Liver (tissue), 9 donors: ENCODE data around the gene RACGAP1. TPM values are rescaled to one million over a fixed set of nuclear protein-coding genes. Genes with fewer than 3 reads are reported as not detected.
A peak's percentile ranks its signal among the peaks of the same experiment; 100 is the strongest.

ENCODE experiments used
- DNase-seq: peaks from one replicate; pipeline ENCODE4 v3.0.0-alpha.2; 2017; ENCODE audit warnings: low spot score
- H3K27ac ChIP-seq, 2 donors: one replicate each; pipeline ENCODE4 v1.7.0; 2013; ENCODE audit warnings: inconsistent platforms in 2 of 2, low read length in 2 of 2, control low read depth in 1 of 2, low read depth in 1 of 2, mild to moderate bottlenecking in 1 of 2
- H3K27me3 ChIP-seq, 4 donors: one replicate each; pipeline versions ENCODE4 v1.6.1 to v1.7.0; 2013; ENCODE audit warnings: low read length in 3 of 4, inconsistent platforms in 1 of 4, mild to moderate bottlenecking in 1 of 4, moderate library complexity in 1 of 4; ENCODE audit not compliant: control insufficient read depth in 4 of 4, insufficient read depth in 4 of 4
- H3K36me3 ChIP-seq, 4 donors: one replicate each; pipeline versions ENCODE4 v1.6.1 to v1.7.0; 2013; ENCODE audit warnings: low read length in 3 of 4, mild to moderate bottlenecking in 3 of 4, low read depth in 1 of 4, moderate library complexity in 1 of 4; ENCODE audit not compliant: control insufficient read depth in 4 of 4, insufficient read depth in 3 of 4
- H3K4me1 ChIP-seq, 4 donors: one replicate each; pipeline versions ENCODE4 v1.6.1 to v1.7.0; 2013; ENCODE audit warnings: low read length in 3 of 4, mild to moderate bottlenecking in 3 of 4, moderate library complexity in 1 of 4; ENCODE audit not compliant: control insufficient read depth in 4 of 4, insufficient read depth in 4 of 4
- H3K4me3 ChIP-seq, 3 donors: one replicate each; pipeline versions ENCODE4 v1.6.1 to v1.7.0; 2013; ENCODE audit warnings: low read length in 3 of 3, control low read depth in 1 of 3, low read depth in 1 of 3, mild to moderate bottlenecking in 1 of 3
- H3K9ac ChIP-seq, 2 donors: one replicate each; pipeline ENCODE4 v1.7.0; 2013; ENCODE audit warnings: low read length in 2 of 2, mild to moderate bottlenecking in 2 of 2, moderate library complexity in 2 of 2, control low read depth in 1 of 2, low read depth in 1 of 2
- H3K9me3 ChIP-seq, 4 donors: one replicate each; pipeline versions ENCODE4 v1.6.1 to v1.7.0; 2013; ENCODE audit warnings: low read length in 3 of 4; ENCODE audit not compliant: control insufficient read depth in 4 of 4
- EGR1 ChIP-seq, 2 donors: IDR thresholded peaks; 2 replicates each; pipeline ENCODE4 v1.6.1; 2016 to 2018; ENCODE audit warnings: antibody characterized with exemption in 2 of 2, low read depth in 2 of 2
- FOXA1 ChIP-seq: IDR thresholded peaks from 2 replicates; pipeline ENCODE4 v1.6.1; 2016; ENCODE audit warnings: antibody characterized with exemption
- FOXA2 ChIP-seq: IDR thresholded peaks from 2 replicates; pipeline ENCODE4 v1.6.1; 2016; ENCODE audit warnings: antibody characterized with exemption
- GABPA ChIP-seq, 2 donors: IDR thresholded peaks in 1 of 2; conservative IDR thresholded peaks in 1 of 2; 2 replicates each; pipeline ENCODE4 v1.6.1; 2016; ENCODE audit warnings: antibody characterized with exemption in 2 of 2, mild to moderate bottlenecking in 1 of 2, moderate library complexity in 1 of 2
- HNF4A ChIP-seq, 2 donors: conservative IDR thresholded peaks; 2 replicates each; pipeline ENCODE4 v1.6.1; 2016; ENCODE audit warnings: antibody characterized with exemption in 2 of 2, mild to moderate bottlenecking in 2 of 2
- HNF4G ChIP-seq: IDR thresholded peaks from 2 replicates; pipeline ENCODE4 v1.6.1; 2016; ENCODE audit warnings: antibody characterized with exemption
- JUND ChIP-seq, 2 donors: IDR thresholded peaks; 2 replicates each; pipeline ENCODE4 v1.6.1; 2016; ENCODE audit warnings: antibody characterized with exemption in 2 of 2
- NR2F2 ChIP-seq: IDR thresholded peaks from 2 replicates; pipeline ENCODE4 v1.6.1; 2016; ENCODE audit warnings: antibody characterized with exemption
- RXRA ChIP-seq, 2 donors: IDR thresholded peaks; 2 replicates each; pipeline ENCODE4 v1.6.1; 2017 to 2018; ENCODE audit warnings: antibody characterized with exemption in 2 of 2, mild to moderate bottlenecking in 1 of 2
- SP1 ChIP-seq: IDR thresholded peaks from 2 replicates; pipeline ENCODE4 v1.6.1; 2018; ENCODE audit warnings: antibody characterized with exemption, mild to moderate bottlenecking
- TAF1 ChIP-seq: conservative IDR thresholded peaks from 2 replicates; pipeline ENCODE4 v1.6.1; 2016; ENCODE audit warnings: antibody characterized with exemption, mild to moderate bottlenecking
- WGBS: extraction: QIAGEN DNeasy Blood & Tissue Kit; methylation state at CpG from one replicate; pipeline ENCODE4 v1.1.7; 2013; 5-methylcytosine and 5-hydroxymethylcytosine counted together
- polyA plus RNA-seq, 2 donors: library from polyadenylated mRNA; stranded (reverse) in 1 of 2; unstranded in 1 of 2; fragments of 200-250 nt in 1 of 2; fragments of >200 nt in 1 of 2; fragmentation: Nextera tagmentation in 1 of 2; extraction: Ambion mirVana in 1 of 2; gene quantifications; one replicate each; pipeline versions ENCODE4 v1.2.1 to v1.2.3, GENCODE V29; 2013 to 2015
- total RNA-seq, 2 donors: library from RNA; depleted of rRNA; stranded (reverse); fragments of >200 nt; gene quantifications; one replicate each; pipeline ENCODE4 v1.2.3, GENCODE V29; 2014
- TF ChIP-seq, protein P1 (sequence below): IDR thresholded peaks from 2 replicates; pipeline ENCODE4 v1.6.1; 2016; ENCODE audit warnings: antibody characterized with exemption
- TF ChIP-seq, protein P2 (sequence below): fragments of 150-350 bp; IDR thresholded peaks from 2 replicates; pipeline ENCODE4 v1.5.1; 2017; ENCODE audit warnings: improper control_type of control experiment, low read depth, low read length; ENCODE audit not compliant: missing input control
- TF ChIP-seq, protein P3 (sequence below): IDR thresholded peaks from 2 replicates; pipeline ENCODE4 v1.6.1; 2016; ENCODE audit warnings: antibody characterized with exemption, mild to moderate bottlenecking
- TF ChIP-seq, protein P4 (sequence below): IDR thresholded peaks from 2 replicates; pipeline ENCODE4 v1.6.1; 2016; ENCODE audit warnings: antibody characterized with exemption
- donor health status: healthy.
- donor health status: healthy.
- donor health status: healthy.
- donor health status: healthy.
- donor health status: healthy.

RACGAP1 gene
- total and polyA plus RNA-seq, 4 donors = 1.0 to 38.3 (median 2.9) TPM

DNA sequence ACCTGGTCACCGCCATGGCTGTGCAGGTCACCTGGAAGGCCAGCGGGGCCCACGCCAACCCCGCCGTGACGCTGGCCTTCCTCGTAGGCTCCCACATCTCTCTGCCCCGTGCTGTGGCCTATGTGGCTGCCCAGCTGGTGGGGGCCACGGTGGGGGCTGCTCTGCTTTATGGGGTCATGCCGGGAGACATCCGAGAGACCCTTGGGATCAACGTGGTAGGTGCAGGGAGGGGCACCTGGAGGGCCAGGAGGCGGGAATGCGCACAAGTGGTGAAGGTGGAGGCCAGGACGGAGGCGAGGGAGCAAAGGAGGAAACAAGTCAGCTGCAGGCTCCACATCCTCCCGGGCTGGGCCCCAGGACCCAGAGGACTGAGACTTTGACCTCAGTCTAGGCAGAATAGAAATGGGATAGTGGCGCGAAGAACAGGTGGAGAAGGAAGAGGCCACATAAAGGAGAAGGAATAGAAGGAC lies 51.9 kb downstream of the RACGAP1 start:
- Histone ChIP-seq H3K9me3 (no peaks in the 10 kb centered on the region), H3K9ac (no peak overlapping the region), H3K4me3 (no peak overlapping the region), H3K36me3 (no peaks in the 10 kb centered on the region), H3K27me3 (no peaks in the 10 kb centered on the region), H3K27ac (no peak overlapping the region), H3K4me1 (peaks cover 3 to 25% (median 12%) of the 10 kb centered on the region in 4 donors)
- 71% methylated on average over 19 of the region's 19 CpGs for WGBS
- no peak for DNase-seq
- TF ChIP-seq RXRA (IDR thresholded peaks at IDR 0.05) = peak in 1 of 2 donors; percentile 9
- TF ChIP-seq HNF4G = no peak

DNA sequence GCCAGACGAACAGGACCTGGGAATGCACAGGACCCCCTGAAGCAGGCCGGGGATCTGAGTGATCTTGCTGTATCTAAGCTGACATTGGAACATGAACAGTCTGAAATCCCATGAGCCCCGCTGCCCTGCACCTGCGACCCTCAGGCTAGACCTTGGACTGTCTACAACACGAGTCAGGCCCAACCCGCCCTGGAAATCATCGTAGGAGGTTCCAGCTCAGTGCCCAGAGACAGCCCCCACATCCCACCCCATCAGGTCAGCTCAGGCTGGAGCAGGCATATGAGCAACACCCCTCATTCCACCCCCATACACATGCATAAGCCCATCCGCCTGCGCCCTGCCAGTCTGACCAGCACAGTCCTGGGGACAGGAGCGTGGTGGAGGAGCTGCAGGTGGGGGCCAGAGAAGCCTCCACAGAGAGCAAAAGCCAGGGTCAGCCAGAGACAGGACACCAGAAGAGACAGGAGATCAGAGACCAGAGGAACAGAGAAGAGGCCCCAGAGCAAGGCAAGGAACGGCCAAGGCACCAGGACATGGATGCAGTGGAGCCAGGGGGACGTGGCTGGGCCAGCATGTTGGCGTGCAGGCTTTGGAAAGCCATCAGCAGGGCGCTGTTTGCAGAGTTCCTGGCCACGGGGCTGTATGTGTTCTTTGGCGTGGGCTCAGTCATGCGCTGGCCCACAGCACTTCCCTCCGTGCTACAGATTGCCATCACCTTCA lies 52.5 kb downstream of the RACGAP1 start, which contains the start of gene AQP6:
TSS of gene AQP6 (plus strand) at position 307 of the 720 bp plus-strand sequence. CDS start at position 534, 227 bp downstream.
- no peaks in the 10 kb centered on the region for H3K27me3 ChIP-seq
- no peak within 1 kb of the TSS for H3K9ac ChIP-seq
- 76% methylated on average over 18 of the region's 18 CpGs for WGBS
- TF ChIP-seq NR2F2 (no peak), FOXA1 (no peak), HNF4A (conservative IDR thresholded peaks at IDR 0.05) (no peak), RXRA (IDR thresholded peaks at IDR 0.05) (no peak), JUND (IDR thresholded peaks at IDR 0.05) (no peak), SP1 (no peak), TAF1 (no peak), EGR1 (IDR thresholded peaks at IDR 0.05; ENCODE audit: low read depth in 2 of 2) (no peak)
- TF ChIP-seq, protein P1, sequence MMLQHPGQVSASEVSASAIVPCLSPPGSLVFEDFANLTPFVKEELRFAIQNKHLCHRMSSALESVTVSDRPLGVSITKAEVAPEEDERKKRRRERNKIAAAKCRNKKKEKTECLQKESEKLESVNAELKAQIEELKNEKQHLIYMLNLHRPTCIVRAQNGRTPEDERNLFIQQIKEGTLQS = no peak
- TF ChIP-seq, protein P2, sequence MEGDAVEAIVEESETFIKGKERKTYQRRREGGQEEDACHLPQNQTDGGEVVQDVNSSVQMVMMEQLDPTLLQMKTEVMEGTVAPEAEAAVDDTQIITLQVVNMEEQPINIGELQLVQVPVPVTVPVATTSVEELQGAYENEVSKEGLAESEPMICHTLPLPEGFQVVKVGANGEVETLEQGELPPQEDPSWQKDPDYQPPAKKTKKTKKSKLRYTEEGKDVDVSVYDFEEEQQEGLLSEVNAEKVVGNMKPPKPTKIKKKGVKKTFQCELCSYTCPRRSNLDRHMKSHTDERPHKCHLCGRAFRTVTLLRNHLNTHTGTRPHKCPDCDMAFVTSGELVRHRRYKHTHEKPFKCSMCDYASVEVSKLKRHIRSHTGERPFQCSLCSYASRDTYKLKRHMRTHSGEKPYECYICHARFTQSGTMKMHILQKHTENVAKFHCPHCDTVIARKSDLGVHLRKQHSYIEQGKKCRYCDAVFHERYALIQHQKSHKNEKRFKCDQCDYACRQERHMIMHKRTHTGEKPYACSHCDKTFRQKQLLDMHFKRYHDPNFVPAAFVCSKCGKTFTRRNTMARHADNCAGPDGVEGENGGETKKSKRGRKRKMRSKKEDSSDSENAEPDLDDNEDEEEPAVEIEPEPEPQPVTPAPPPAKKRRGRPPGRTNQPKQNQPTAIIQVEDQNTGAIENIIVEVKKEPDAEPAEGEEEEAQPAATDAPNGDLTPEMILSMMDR = no peak
- peaks cover 4 to 30% (median 15%) of the 10 kb centered on the region in 4 donors for H3K4me1 ChIP-seq
- no peaks in the 10 kb centered on the region for H3K36me3 ChIP-seq
- no peaks in the 10 kb centered on the region for H3K9me3 ChIP-seq
- H3K27ac ChIP-seq = no peak within 1 kb of the TSS
- no peak for DNase-seq
- no peak within 1 kb of the TSS for H3K4me3 ChIP-seq

DNA sequence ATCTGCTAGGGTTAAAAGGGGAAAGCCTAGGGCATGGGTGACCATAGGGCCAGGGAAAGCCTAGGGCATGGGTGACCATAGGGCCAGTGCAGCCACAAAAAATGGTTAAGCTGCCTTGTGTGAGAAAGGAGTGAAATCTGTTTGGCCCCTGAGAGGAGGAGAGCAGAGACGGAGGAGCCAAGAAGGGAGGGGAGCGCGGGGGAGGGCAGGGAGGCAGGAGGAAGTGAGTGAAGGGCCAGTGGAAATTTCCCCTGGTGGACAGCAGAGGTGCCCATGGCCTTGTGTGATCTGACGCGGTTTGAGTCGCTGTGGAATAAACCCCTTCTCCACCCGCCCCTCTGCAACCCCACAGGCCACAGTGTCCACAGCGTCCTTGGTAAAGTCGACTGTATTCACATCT lies 53.2 kb downstream of the RACGAP1 start:
- no peaks in the 10 kb centered on the region for H3K9me3 ChIP-seq
- peaks cover 7 to 37% (median 22%) of the 10 kb centered on the region in 4 donors for H3K4me1 ChIP-seq
- no peak overlapping the region for H3K4me3 ChIP-seq
- H3K27me3 ChIP-seq = no peaks in the 10 kb centered on the region
- H3K9ac ChIP-seq = no peak overlapping the region
- DNase-seq = no peak
- H3K27ac ChIP-seq = no peak overlapping the region
- no peaks in the 10 kb centered on the region for H3K36me3 ChIP-seq
- TF ChIP-seq EGR1 (IDR thresholded peaks at IDR 0.05; ENCODE audit: low read depth in 2 of 2) = no peak
- no peak for TF ChIP-seq FOXA1
- TF ChIP-seq GABPA (IDR thresholded peaks at IDR 0.05 in 1 of 2, conservative IDR thresholded peaks at IDR 0.05 in 1 of 2) = no peak
- TF ChIP-seq, protein P3, sequence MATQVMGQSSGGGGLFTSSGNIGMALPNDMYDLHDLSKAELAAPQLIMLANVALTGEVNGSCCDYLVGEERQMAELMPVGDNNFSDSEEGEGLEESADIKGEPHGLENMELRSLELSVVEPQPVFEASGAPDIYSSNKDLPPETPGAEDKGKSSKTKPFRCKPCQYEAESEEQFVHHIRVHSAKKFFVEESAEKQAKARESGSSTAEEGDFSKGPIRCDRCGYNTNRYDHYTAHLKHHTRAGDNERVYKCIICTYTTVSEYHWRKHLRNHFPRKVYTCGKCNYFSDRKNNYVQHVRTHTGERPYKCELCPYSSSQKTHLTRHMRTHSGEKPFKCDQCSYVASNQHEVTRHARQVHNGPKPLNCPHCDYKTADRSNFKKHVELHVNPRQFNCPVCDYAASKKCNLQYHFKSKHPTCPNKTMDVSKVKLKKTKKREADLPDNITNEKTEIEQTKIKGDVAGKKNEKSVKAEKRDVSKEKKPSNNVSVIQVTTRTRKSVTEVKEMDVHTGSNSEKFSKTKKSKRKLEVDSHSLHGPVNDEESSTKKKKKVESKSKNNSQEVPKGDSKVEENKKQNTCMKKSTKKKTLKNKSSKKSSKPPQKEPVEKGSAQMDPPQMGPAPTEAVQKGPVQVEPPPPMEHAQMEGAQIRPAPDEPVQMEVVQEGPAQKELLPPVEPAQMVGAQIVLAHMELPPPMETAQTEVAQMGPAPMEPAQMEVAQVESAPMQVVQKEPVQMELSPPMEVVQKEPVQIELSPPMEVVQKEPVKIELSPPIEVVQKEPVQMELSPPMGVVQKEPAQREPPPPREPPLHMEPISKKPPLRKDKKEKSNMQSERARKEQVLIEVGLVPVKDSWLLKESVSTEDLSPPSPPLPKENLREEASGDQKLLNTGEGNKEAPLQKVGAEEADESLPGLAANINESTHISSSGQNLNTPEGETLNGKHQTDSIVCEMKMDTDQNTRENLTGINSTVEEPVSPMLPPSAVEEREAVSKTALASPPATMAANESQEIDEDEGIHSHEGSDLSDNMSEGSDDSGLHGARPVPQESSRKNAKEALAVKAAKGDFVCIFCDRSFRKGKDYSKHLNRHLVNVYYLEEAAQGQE = no peak
- TF ChIP-seq, protein P4, sequence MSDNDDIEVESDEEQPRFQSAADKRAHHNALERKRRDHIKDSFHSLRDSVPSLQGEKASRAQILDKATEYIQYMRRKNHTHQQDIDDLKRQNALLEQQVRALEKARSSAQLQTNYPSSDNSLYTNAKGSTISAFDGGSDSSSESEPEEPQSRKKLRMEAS = no peak
- no peak for TF ChIP-seq FOXA2
- TF ChIP-seq NR2F2 = no peak
- no peak for TF ChIP-seq HNF4A (conservative IDR thresholded peaks at IDR 0.05)
- WGBS = 89% methylated on average over 9 of the region's 9 CpGs
